Epithelial cell of prostate (primary cell): ENCODE results near the gene CIRBP.

Experiments used
- DNase-seq: peaks from one replicate; pipeline ENCODE4 v3.0.0-alpha.2; 2011; ENCODE audit warnings: low read depth, low spot score
- H3K27ac ChIP-seq: fragments of 450-650 bp; 2 replicates; pipeline ENCODE4 v1.5.1; 2017; ENCODE audit warnings: mild to moderate bottlenecking

Gene CIRBP

DNA sequence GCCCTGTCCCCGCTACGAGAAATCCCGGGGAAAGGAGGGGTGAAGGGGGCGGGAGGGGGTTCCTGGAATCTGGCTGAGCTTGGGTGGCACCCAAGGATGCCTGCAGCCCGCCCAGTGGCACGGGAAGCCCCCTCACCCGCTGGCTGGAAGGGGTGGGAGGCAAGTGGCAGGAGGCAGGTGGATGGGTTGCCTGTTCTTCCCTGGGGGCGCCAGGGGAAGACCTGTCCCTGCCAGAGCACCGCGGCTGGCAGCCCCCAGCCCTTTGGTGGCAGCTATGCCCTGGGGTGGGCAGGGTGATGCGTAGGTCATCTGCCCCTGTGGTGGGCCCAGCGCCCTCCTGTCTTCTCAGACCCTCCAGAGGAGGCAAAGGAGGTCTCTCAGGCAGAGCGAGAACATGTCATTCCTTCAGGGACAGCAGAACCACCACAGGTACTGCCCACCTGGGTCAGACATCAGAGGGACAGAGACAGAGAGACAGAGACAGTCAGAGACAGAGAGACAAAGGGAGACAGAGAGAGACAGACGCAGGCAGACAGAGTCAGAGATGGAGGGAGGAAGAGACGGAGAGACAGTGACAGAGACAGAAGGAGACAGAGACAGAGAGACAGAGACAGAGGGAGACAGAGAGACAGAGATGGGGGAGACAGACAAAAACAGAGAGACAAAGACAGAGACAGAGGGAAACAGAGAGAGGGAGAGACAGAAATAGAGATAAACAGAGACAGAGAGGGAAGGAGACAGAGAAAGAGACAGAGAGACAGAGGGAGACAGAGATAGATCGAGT, 53.3 kb downstream of the CIRBP start:
- H3K27ac ChIP-seq: no peak overlapping the region
- DNase-seq: no peak

DNA sequence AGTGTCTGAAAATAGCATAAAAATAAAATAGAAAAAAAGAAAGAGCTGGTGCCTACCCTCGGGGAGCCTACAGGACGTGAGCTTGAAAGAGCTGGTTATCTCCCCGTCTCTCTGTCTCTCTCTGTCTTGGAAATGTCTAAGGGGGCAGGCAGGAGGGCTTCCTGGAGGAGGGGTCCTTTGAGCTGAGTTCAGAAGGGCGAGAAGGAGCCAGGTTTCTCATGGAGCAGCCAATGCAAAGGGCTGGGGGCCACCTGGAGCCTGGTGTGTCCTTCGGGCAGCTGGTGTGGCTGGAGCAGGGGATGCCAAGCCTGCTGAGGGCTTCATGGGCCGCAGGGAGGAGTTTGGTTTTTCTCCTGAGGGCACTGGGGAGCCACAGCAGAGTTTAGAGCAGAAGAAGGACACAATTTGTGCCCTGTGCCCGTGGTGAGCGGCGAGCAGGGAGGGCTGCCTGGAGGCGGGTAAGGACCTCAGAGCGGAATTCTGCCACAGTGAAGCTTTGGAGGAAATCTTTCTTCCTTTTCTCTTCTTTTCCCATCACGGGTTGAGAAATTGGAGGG, 55.2 kb downstream of the CIRBP start:
- H3K27ac ChIP-seq: no peak overlapping the region

More for the DNA sequence above, 55.2 kb downstream of the CIRBP start:
- no peak for DNase-seq
